Thyroid gland (tissue), 4 donors: ENCODE results near the gene TACR1.

Experiments used
- POLR2A ChIP-seq, 2 donors: fragments of 450-650 bp; IDR thresholded peaks; one replicate each; pipeline ENCODE4 v1.6.1; 2017; ENCODE audit warnings: antibody characterized with exemption in 2 of 2, mild to moderate bottlenecking in 2 of 2, moderate library complexity in 1 of 2
- TF ChIP-seq, protein P1 (sequence below), 6 experiments: fragments of 200-600 bp in 3 of 6; fragments of 450-650 bp in 3 of 6; sonication (generic) in 3 of 6; IDR thresholded peaks; one replicate each; pipeline ENCODE4 v1.5.1; 2016 to 2019; ENCODE audit warnings: antibody characterized with exemption in 6 of 6, mild to moderate bottlenecking in 2 of 6, inconsistent platforms in 1 of 6, moderate library complexity in 1 of 6

DNA sequence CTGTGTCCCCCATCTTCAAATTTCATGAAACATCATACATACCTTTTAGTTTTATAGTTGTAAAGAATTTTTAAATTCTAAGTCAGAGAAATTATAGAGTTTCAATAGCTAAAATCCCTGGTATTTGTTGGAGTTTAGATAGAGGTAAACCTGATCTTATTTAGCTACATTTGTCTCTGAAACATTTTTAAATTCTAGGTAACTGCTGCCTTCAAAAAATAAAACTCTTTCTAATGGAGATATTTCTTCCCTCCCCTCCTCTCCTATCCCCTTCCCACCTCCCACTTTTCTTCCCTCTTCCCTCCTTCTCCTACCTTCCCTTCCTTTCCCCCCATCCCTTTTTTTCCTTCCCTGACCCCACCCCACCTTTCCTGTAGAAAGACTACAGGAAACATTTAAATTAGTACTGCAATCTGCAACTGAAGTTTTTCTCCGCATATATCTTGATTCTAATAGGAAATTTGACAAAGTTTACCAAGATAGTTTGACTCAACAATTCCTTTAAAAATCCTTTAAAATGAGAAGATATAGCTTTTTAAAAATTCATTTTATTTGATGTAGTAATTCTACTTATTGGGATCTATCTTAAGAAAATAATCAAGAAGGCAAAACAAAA, 4.1 kb downstream of the TACR1 start:
- TF ChIP-seq, protein P1, sequence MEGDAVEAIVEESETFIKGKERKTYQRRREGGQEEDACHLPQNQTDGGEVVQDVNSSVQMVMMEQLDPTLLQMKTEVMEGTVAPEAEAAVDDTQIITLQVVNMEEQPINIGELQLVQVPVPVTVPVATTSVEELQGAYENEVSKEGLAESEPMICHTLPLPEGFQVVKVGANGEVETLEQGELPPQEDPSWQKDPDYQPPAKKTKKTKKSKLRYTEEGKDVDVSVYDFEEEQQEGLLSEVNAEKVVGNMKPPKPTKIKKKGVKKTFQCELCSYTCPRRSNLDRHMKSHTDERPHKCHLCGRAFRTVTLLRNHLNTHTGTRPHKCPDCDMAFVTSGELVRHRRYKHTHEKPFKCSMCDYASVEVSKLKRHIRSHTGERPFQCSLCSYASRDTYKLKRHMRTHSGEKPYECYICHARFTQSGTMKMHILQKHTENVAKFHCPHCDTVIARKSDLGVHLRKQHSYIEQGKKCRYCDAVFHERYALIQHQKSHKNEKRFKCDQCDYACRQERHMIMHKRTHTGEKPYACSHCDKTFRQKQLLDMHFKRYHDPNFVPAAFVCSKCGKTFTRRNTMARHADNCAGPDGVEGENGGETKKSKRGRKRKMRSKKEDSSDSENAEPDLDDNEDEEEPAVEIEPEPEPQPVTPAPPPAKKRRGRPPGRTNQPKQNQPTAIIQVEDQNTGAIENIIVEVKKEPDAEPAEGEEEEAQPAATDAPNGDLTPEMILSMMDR (IDR thresholded peaks at IDR 0.05): no peak
- no peak for TF ChIP-seq POLR2A (IDR thresholded peaks at IDR 0.05)
